Eye (tissue), 1 donor: ENCODE data around the gene NKD1.

ENCODE experiments used
- DNase-seq: peaks from one replicate; pipeline ENCODE4 v3.0.0-alpha.2; 2015

The NKD1 gene

GRCh38 chr16:50616386-50616785 is 68.2 kb downstream of the NKD1 start:
- DNase-seq = no peak

DNA sequence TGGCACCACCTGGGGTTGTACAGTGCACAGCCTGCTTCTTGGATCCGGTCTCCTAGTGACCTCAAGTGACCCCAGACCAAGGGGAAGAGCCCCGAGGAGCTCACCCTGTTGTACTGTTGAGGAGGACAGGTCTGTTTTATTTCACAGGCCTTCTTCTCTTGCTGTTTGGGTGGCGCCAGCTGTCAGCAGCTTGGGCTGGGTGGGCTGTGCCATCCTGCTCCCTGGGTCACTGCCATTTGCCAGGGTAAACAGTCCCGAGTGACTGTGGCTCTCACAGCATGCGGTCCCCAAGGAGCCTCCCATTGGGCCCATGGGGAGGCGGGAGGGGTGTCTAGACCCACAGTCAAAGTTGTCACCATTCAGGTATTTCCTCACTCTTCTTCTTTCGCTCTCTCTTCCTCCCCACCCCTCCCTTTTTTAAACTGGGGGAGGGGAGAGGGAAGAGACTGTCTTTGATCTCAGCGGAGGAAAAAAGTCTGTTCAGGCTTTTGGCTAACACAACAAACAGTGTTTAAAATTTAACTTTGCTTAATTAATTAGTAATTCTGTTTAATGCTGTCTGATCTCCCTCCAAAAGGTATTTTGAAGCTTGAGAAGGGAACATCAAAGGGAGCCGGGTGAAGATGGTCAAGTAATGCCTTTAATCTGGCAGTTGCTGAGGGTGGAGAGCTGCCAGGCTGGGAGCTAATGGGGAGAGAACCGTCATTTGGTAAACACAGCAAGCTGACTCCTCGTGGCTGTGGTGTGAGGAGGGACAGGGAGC is 68.9 kb downstream of the NKD1 start:
- DNase-seq = no peak

DNA sequence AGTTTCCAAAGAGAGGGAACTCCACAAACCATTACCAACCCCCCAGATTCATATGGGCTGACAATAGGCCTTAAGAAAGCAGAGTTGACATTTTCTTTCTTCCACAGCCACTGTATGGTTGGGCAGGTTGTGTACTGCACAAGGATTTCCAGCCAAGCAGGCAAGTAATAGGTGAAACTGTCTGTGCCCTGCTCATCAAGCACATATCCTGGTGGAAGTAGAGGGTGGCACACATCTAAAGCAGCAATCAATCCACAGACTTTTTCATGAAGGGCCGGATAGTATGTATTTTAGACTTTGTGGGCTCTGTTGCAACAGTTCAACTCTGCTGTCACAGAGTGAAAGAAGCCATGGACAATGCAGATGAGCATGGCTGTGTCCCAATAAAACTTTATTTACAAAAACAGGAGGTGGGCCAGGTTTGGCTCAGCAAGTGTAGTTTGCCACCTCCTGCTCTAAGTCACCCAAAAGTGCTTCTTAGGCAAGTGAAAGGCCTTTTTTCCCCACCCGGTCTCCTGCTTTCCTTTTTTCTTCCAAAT is 69.5 kb downstream of the NKD1 start:
- DNase-seq = no peak

- no peak for DNase-seq
Measured at GRCh38 chr16:50618238-50618918, 70.2 kb downstream of the NKD1 start.

GRCh38 chr16:50619702-50620491 is 71.7 kb downstream of the NKD1 start:
- no peak for DNase-seq

GRCh38 chr16:50620646-50621451 is 72.7 kb downstream of the NKD1 start:
- DNase-seq = no peak

- DNase-seq = no peak
Measured at GRCh38 chr16:50621452-50621792, 73.2 kb downstream of the NKD1 start.

DNA sequence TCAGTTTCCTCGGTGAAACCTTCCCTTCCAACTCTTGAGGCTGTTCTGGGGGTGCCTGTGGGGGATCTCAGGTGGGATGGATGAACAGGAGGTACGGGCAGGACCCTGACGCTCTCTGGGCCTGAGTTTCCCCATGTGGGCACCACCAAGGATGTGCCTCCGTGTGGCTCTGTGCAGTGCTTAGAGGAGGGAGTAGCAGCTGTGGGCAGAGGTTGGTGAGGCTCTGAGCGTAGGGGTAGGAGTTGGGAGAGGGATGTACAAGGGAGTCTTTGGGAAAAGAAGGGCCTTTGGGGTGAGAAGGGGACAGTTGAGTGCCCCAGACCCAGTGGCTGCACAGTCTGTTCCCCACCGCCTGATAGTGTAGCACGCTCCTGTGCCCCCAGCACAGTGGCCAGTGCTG is 73.8 kb downstream of the NKD1 start:
- DNase-seq = no peak

DNA sequence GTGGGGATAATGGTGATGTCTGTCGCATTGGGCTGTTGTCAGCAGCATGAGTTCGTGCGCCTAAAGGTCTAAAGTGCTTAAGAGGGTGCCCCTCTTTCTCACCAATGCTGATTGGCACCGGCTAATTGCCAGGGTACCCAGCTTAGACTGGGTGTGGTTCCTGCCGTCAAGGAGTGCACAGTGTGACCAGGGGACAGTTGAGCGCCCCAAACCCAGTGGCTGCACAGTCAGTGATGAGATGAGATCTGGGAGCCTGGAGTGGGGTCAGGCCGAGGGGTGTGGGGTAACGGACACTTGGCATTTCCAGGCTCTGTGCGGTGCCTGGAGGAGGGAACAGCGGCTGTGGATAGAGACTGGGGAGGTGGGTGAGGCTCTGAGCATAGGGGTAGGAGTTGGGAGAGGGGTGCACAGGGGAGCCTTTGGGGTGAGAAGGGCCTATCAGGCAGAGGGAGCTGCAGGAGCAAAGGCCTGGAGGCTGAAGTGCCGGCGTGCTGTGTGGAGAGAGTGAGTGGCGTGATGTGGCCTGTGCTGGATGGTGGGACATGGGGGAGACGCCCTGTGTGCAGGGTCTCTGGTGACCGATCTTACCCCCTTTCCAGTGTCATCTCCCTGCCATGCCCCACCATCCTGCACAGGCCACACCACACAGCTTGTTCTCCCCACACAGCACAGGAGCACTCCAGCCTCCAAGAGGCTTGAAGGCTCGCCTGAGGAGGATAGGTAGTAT is 74.6 kb downstream of the NKD1 start:
- DNase-seq = no peak

DNA sequence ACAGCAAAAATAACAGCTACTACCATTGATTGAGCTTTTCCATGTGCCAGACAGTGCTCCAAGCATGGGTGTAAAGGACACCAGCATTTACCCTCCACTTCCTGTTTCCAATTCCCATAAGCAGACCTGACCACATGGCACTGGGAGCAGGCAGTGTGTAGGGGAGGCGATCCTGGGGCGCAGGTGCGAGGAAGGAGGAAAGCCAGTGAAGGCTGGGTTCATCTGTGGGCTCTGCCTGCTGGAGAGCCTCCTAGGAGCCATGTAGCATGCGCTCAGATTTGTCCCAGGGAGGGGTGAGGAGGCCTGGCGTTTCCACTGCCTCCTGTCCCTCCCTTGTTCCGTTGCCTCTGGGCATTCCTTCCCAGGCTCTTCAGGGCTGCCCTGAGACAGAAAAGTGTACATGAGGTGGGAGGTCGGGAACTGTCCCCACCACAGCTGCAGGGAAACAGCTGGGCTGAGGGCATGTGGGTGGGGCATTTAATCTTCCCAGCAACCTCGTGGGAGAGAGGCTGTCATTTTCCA is 76.3 kb downstream of the NKD1 start:
- DNase-seq = no peak

- DNase-seq = no peak
Measured at GRCh38 chr16:50625374-50625773, 77.2 kb downstream of the NKD1 start.

- no peak for DNase-seq
Measured at GRCh38 chr16:50626868-50627267, 78.7 kb downstream of the NKD1 start.

DNA sequence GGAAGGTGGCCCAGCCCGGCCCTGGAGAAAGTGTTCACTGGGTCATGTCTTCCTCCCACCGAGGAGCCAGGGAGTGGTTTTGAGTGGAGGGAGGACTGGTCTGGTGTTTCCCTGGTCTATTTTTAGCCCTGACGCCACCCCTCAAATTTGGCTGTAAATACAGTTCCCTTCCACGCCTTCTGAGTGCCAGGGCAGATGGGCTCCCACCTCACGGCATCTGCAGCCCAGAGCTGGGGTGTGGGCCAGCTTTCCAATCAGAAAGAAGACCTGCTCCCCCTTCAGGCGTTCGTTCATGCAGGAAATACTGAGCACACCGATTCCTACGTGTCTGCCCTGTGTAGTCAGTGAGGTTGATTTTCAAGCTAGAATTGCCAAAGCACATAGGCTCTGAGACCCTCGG is 79.2 kb downstream of the NKD1 start:
- DNase-seq = peak; percentile 74

DNA sequence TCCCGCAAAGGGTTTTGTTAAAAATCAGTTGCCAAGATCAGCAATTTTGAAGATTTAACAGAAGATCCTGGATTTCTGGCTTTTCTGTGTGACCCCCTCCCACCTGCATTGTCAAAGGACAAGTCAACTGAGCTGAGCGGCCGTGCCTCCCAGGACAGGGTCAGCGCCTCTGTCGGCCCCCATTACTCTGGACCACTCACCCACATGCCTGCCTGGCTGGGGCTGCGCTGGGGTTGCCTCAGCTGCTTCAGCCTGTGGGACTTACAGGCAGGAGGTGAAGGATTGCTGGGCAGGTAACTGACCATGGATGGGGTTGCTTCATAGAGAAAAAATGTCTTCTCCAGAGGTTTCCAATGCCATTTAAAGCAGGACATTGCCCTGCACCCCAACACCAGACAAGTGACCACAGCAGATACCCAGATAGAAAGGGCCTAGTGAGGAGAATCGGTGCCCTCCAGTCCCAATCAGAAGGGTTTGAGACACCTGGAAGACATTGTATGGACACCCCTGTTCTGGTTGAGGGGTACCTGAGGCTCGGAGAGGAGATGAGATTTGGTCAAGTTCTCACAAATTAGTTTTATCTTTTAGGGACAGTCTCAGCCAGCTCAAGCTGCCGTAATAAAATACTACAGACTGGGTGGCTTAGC is 80.1 kb downstream of the NKD1 start:
- DNase-seq = no peak

- no peak for DNase-seq
Measured at GRCh38 chr16:50629334-50629733, 81.1 kb downstream of the NKD1 start.

DNA sequence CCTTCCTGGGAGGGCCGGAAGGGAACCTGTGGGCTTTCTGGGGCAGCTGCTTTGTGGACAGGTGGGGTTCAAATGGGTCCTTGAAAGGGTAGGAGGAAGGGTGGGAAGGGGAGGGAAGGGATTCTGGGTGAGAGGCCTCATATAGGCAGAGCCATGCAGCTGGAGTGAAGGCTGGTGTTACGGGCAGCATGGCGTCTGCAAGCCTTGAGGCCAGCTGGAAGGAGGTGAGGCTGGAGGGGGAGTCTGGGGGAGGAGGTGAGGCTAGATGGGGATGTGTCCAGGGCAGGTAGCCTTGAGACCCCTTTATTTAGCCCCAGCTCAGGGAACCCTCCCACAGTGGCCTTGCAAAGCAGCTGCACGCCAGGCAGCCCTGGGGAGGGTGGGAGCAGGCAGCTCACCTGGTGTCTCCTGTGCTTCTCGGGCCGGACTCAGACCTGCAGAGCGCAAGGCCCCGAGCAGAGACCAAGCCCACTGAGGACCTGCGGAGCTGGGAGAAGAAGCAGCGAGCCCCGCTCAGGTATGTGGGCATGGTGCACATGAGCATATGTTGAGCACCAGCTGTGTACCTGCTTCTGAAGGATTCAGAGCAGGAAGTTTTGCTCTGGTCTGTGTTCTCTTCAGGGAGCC is 82.3 kb downstream of the NKD1 start:
- no peak for DNase-seq

DNA sequence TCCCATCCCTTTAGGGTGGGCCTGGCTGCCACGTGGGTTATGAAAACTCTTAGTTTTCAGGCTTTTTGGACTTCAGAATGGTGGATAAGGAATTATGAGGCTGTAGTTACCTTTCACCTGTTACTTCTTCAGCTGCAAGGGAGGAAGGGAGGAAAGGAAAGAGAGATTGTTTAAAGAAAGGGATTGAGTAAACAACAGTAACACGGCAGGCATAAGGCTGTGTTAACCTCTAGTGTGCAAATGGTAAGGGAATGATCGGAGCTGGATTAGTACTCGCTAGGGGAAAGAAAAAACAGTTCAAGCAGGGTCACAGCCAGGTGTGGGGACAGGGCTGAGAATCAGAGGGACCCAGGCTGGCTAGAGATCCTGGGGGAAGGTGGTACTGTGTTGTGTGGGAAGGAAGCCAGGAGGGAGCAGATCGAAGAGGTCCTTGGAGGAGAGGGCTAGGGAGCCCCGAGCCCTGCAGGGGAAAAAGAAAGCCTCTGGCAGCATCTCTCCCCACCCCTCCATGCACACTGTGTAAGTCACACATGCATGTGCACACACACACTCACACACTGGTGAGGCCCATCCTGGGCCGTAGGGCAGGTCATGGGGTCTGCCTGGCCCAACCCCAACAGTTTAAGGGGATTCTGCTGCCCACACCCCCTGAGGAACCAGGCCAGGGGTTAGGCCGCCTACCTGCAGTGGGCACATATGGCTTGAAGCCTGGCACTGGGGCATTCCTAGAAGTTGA is 83.2 kb downstream of the NKD1 start:
- no peak for DNase-seq

DNA sequence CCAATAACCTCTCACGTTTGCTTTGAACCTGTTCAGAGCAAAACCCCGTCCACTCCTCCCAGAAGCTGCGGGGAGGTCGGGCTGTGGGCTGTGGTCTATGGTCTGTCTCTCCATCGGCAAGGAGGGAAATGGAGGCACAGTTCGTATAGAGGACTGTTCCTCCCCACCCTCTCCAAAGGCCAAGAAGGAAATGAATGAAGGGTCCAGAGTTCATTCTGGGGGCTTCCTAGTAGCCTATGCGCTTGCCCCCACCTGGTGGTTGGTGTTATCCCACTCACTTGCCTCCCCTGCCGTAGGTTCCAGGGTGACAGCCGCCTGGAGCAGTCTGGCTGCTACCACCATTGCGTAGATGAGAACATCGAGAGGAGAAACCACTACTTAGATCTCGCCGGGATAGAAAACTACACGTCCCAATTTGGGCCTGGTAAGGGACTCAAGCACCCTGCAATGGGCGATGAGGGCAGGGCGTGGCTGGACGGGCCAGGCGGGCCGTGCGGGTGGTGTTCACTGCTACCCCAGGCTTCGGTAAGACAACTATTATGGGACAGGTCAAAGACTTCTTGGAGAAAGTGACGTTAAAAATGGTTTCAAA is 83.9 kb downstream of the NKD1 start:
- DNase-seq = no peak

- no peak for DNase-seq
Measured at GRCh38 chr16:50632927-50633800, 85.0 kb downstream of the NKD1 start.
